H9 (cell line): ENCODE data around the gene ACTL7A. TPM values are rescaled to one million over a fixed set of nuclear protein-coding genes. Genes with fewer than 3 reads are reported as not detected.

Experiments used
- DNase-seq: peaks from one replicate; pipeline ENCODE4 v3.0.0-alpha.2; 2017
- H2AFZ ChIP-seq: one replicate; pipeline ENCODE4 v1.6.1; 2013; ENCODE audit warnings: mild to moderate bottlenecking, low read length, control low read depth, moderate library complexity
- H2AK5ac ChIP-seq: 2 replicates; pipeline ENCODE4 v1.6.1; 2013; ENCODE audit warnings: low read length, control low read depth, mixed read lengths; ENCODE audit not compliant: insufficient read length
- H2BK120ac ChIP-seq: one replicate; pipeline ENCODE4 v1.6.1; 2013; ENCODE audit warnings: low read depth, mild to moderate bottlenecking, low read length, control low read depth, inconsistent platforms; ENCODE audit not compliant: poor library complexity, severe bottlenecking
- H2BK12ac ChIP-seq: 2 replicates; pipeline ENCODE4 v1.6.1; 2013; ENCODE audit warnings: low read length, control low read depth, mixed read lengths, low read depth; ENCODE audit not compliant: insufficient read length
- H2BK15ac ChIP-seq: 2 replicates; pipeline ENCODE4 v1.6.1; 2013; ENCODE audit warnings: low read depth, low read length, control low read depth
- H2BK20ac ChIP-seq: one replicate; pipeline ENCODE4 v1.6.1; 2013; ENCODE audit warnings: low read depth, mild to moderate bottlenecking, low read length, control low read depth, inconsistent platforms; ENCODE audit not compliant: poor library complexity, severe bottlenecking
- H2BK5ac ChIP-seq: 2 replicates; pipeline ENCODE4 v1.6.1; 2013; ENCODE audit warnings: low read length, control low read depth, mixed read lengths; ENCODE audit not compliant: insufficient read length
- H3K14ac ChIP-seq: 2 replicates; pipeline ENCODE4 v1.6.1; 2013; ENCODE audit warnings: low read length, control low read depth; ENCODE audit not compliant: insufficient read depth
- H3K18ac ChIP-seq: 2 replicates; pipeline ENCODE4 v1.6.1; 2013; ENCODE audit warnings: low read depth, mild to moderate bottlenecking, mixed read lengths, low read length, control low read depth; ENCODE audit not compliant: insufficient read length
- H3K23ac ChIP-seq: 2 replicates; pipeline ENCODE4 v1.6.1; 2013; ENCODE audit warnings: low read length, control low read depth, mixed read lengths, low read depth; ENCODE audit not compliant: insufficient read length
- H3K23me2 ChIP-seq: 2 replicates; pipeline ENCODE4 v1.6.1; 2013; ENCODE audit warnings: low read depth, mild to moderate bottlenecking, mixed read lengths, low read length, control low read depth; ENCODE audit not compliant: insufficient read length, poor library complexity, severe bottlenecking
- H3K27ac ChIP-seq: 2 replicates; pipeline ENCODE4 v1.5.1; 2013; ENCODE audit warnings: low read length, control low read depth, mixed read lengths, low read depth; ENCODE audit not compliant: insufficient read length
- H3K27me3 ChIP-seq: 2 replicates; pipeline ENCODE4 v1.6.1; 2013; ENCODE audit warnings: low read length, control low read depth, inconsistent platforms; ENCODE audit not compliant: insufficient read depth
- H3K4ac ChIP-seq: 2 replicates; pipeline ENCODE4 v1.6.1; 2013; ENCODE audit warnings: low read depth, mild to moderate bottlenecking, control low read depth, inconsistent platforms, low read length, moderate library complexity
- H3K4me1 ChIP-seq: 2 replicates; pipeline ENCODE4 v1.6.1; 2013; ENCODE audit warnings: low read length, control low read depth, inconsistent platforms; ENCODE audit not compliant: insufficient read depth
- H3K4me2 ChIP-seq: 2 replicates; pipeline ENCODE4 v1.6.1; 2013; ENCODE audit warnings: low read length, control low read depth, mixed read lengths; ENCODE audit not compliant: insufficient read length, insufficient read depth
- H3K56ac ChIP-seq: 2 replicates; pipeline ENCODE4 v1.6.1; 2013; ENCODE audit warnings: low read depth, mild to moderate bottlenecking, mixed read lengths, low read length, control low read depth; ENCODE audit not compliant: insufficient read length
- H3K79me1 ChIP-seq: 2 replicates; pipeline ENCODE4 v1.6.1; 2013; ENCODE audit warnings: low read depth, mild to moderate bottlenecking, moderate library complexity, low read length, control low read depth, inconsistent platforms; ENCODE audit not compliant: insufficient read depth, poor library complexity, severe bottlenecking
- H3K79me2 ChIP-seq: 2 replicates; pipeline ENCODE4 v1.6.1; 2013; ENCODE audit warnings: low read length, control low read depth, inconsistent platforms; ENCODE audit not compliant: insufficient read depth
- H3K9ac ChIP-seq: 2 replicates; pipeline ENCODE4 v1.6.1; 2013; ENCODE audit warnings: low read length, control low read depth, mixed read lengths; ENCODE audit not compliant: insufficient read length; ENCODE audit errors: extremely low read depth
- H3K9me3 ChIP-seq: one replicate; pipeline ENCODE4 v1.6.1; 2013; ENCODE audit warnings: low read depth, low read length, inconsistent platforms; ENCODE audit not compliant: control insufficient read depth
- H3T11ph ChIP-seq: one replicate; pipeline ENCODE4 v1.6.1; 2013; ENCODE audit warnings: mild to moderate bottlenecking, low read length, control low read depth, inconsistent platforms
- H4K20me1 ChIP-seq: one replicate; pipeline ENCODE4 v1.6.1; 2013; ENCODE audit not compliant: control insufficient read depth, insufficient read length, insufficient read depth
- H4K5ac ChIP-seq: 2 replicates; pipeline ENCODE4 v1.6.1; 2013; ENCODE audit warnings: low read depth, mild to moderate bottlenecking, mixed read lengths, low read length, control low read depth; ENCODE audit not compliant: insufficient read length
- H4K8ac ChIP-seq: replicated peaks from 2 replicates; pipeline ENCODE4 v1.6.1; 2013; ENCODE audit warnings: low read length, control low read depth, mixed read lengths, low read depth; ENCODE audit not compliant: insufficient read length
- H4K91ac ChIP-seq: 2 replicates; pipeline ENCODE4 v1.6.1; 2013; ENCODE audit warnings: low read depth, mild to moderate bottlenecking, moderate library complexity, mixed read lengths, low read length, control low read depth; ENCODE audit not compliant: insufficient read length
- H3K27ac Mint-ChIP-seq, 3 experiments: 2 replicates in 2 of 3; 3 replicates in 1 of 3; pipeline ENCODE4 v1.8.0; 2020 to 2021; ENCODE audit warnings: mixed read lengths in 3 of 3, mild to moderate bottlenecking in 1 of 3, moderate library complexity in 1 of 3
- H3K27me3 Mint-ChIP-seq: 2 replicates; pipeline ENCODE4 v1.8.0; 2021; ENCODE audit warnings: low read depth, mild to moderate bottlenecking, moderate library complexity, mixed read lengths
- H3K36me3 Mint-ChIP-seq, 3 experiments: 2 replicates in 2 of 3; 3 replicates in 1 of 3; pipeline ENCODE4 v1.8.0; 2020 to 2021; ENCODE audit warnings: low read depth in 3 of 3, mixed read lengths in 3 of 3; ENCODE audit not compliant: insufficient read depth in 1 of 3
- H3K4me1 Mint-ChIP-seq, 2 experiments: 2 replicates each; pipeline ENCODE4 v1.8.0; 2020; ENCODE audit warnings: mixed read lengths in 2 of 2
- H3K4me3 Mint-ChIP-seq, 2 experiments: 2 replicates in 1 of 2; 3 replicates in 1 of 2; pipeline ENCODE4 v1.8.0; 2020 to 2021; ENCODE audit warnings: mild to moderate bottlenecking in 2 of 2, mixed read lengths in 2 of 2, moderate library complexity in 1 of 2
- H3K9me3 Mint-ChIP-seq, 2 experiments: 2 replicates in 1 of 2; 3 replicates in 1 of 2; pipeline ENCODE4 v1.8.0; 2020; ENCODE audit warnings: mild to moderate bottlenecking in 2 of 2, mixed read lengths in 2 of 2, moderate library complexity in 1 of 2
- CTCF ChIP-seq: fragments of 200-600 bp; sonication (generic); conservative IDR thresholded peaks from 3 replicates; pipeline ENCODE4 v1.8.0; 2021; ENCODE audit warnings: antibody characterized with exemption, mild to moderate bottlenecking
- WGBS: extraction: QIAGEN DNeasy Blood & Tissue Kit; methylation state at CpG from one replicate; pipeline ENCODE4 v1.1.7; 2013; ENCODE audit warnings: missing lambda C conversion rate, low lambda C conversion rate, mixed read lengths; ENCODE audit not compliant: insufficient read length; ENCODE audit errors: extremely low coverage; 5-methylcytosine and 5-hydroxymethylcytosine counted together
- total RNA-seq: library from RNA; stranded (reverse); gene quantifications from 2 replicates; pipeline ENCODE4 v1.2.1, GENCODE V29; 2021

The ACTL7A gene
- total RNA-seq, 1 experiment from 2014 or later, result not detected

- H3K9ac ChIP-seq, result no peak overlapping the region
- no peaks in the 10 kb centered on the region for H3K36me3 Mint-ChIP-seq
- no peak overlapping the region for H3K18ac ChIP-seq
- no peaks in the 10 kb centered on the region for H3K4me1 ChIP-seq
- H3K56ac ChIP-seq, result no peak overlapping the region
- H3K9me3 ChIP-seq, result no peaks in the 10 kb centered on the region
- TF ChIP-seq CTCF, result no peak
- no peak overlapping the region for H4K8ac ChIP-seq
- no peak overlapping the region for H2AFZ ChIP-seq
- H3T11ph ChIP-seq, result no peak overlapping the region
- no peaks in the 10 kb centered on the region for H3K4me1 Mint-ChIP-seq
- H3K4me2 ChIP-seq, result no peak overlapping the region
- no peak overlapping the region for H3K27ac ChIP-seq
- no peak overlapping the region for H4K91ac ChIP-seq
- no peak overlapping the region for H2BK20ac ChIP-seq
- H3K4me3 Mint-ChIP-seq, result no peak overlapping the region
- no peak overlapping the region for H3K23ac ChIP-seq
- H2BK5ac ChIP-seq, result no peak overlapping the region
- no peak overlapping the region for H4K5ac ChIP-seq
- DNase-seq, result no peak
- H2BK120ac ChIP-seq, result no peak overlapping the region
- no peaks in the 10 kb centered on the region for H3K79me1 ChIP-seq
- no peaks in the 10 kb centered on the region for H4K20me1 ChIP-seq
- no CpG with 5 or more reads among the region's 3 CpGs for WGBS
- no peak overlapping the region for H2BK12ac ChIP-seq
- no peak overlapping the region for H3K27ac Mint-ChIP-seq
- no peaks in the 10 kb centered on the region for H3K27me3 Mint-ChIP-seq
- H2BK15ac ChIP-seq, result no peak overlapping the region
- H3K9me3 Mint-ChIP-seq, result no peaks in the 10 kb centered on the region
- no peaks in the 10 kb centered on the region for H3K23me2 ChIP-seq
- H3K14ac ChIP-seq, result no peak overlapping the region
- H3K4ac ChIP-seq, result no peak overlapping the region
- no peaks in the 10 kb centered on the region for H3K27me3 ChIP-seq
- no peak overlapping the region for H2AK5ac ChIP-seq
- no peaks in the 10 kb centered on the region for H3K79me2 ChIP-seq
Measured at GRCh38 chr9:108851138-108851537, 10.9 kb upstream of the ACTL7A start.
